Naive thymus-derived CD8-positive, alpha-beta T cell (primary cell): ENCODE measurements around the gene ZNRF1. TPM values are rescaled to one million over a fixed set of nuclear protein-coding genes. Genes with fewer than 3 reads are reported as not detected.

Source experiments
- ATAC-seq, 2 donors: fragments of 150-1000 bp; cut with Tn5 transposase in 1 of 2; sonication (Bioruptor Pico), chemical (Tn5 transposase) in 1 of 2; 1 replicate in 1 of 2; 2 replicates in 1 of 2; pipeline ENCODE4 v1.10.0; 2021; ENCODE audit warnings: mild to moderate bottlenecking in 2 of 2, moderate library complexity in 2 of 2
- POLR2A ChIA-PET: fragments of 350-600 bp; sonication (Branson Sonifier 250); formaldehyde crosslinking; loops from one replicate; lab custom pipeline; 2021; ENCODE audit warnings: antibody characterized with exemption; lab: Charles Lee
- DNase-seq, 10 donors: peaks; one replicate each; pipeline versions ENCODE4 v3.0.0 to v3.0.0-alpha.2; 2020 to 2022
- H3K27ac Mint-ChIP-seq, 10 donors: one replicate each; pipeline ENCODE4 v1.8.0; 2020 to 2022; ENCODE audit warnings: mild to moderate bottlenecking in 10 of 10, mixed read lengths in 10 of 10, moderate library complexity in 4 of 10, inconsistent platforms in 1 of 10
- H3K27me3 Mint-ChIP-seq, 5 donors: one replicate each; pipeline ENCODE4 v1.8.0; 2021 to 2022; ENCODE audit warnings: mixed read lengths in 5 of 5
- H3K36me3 Mint-ChIP-seq, 3 donors: one replicate each; pipeline ENCODE4 v1.8.0; 2020 to 2022; ENCODE audit warnings: mixed read lengths in 3 of 3, mild to moderate bottlenecking in 2 of 3, inconsistent platforms in 1 of 3
- H3K4me1 Mint-ChIP-seq, 4 donors: one replicate each; pipeline ENCODE4 v1.8.0; 2021 to 2022; ENCODE audit warnings: mixed read lengths in 4 of 4
- H3K4me3 Mint-ChIP-seq, 10 donors: one replicate each; pipeline ENCODE4 v1.8.0; 2020 to 2022; ENCODE audit warnings: mild to moderate bottlenecking in 10 of 10, mixed read lengths in 10 of 10, moderate library complexity in 6 of 10, inconsistent platforms in 1 of 10
- H3K9me3 Mint-ChIP-seq, 9 donors: one replicate each; pipeline ENCODE4 v1.8.0; 2020 to 2022; ENCODE audit warnings: mixed read lengths in 9 of 9, mild to moderate bottlenecking in 3 of 9, inconsistent platforms in 1 of 9, moderate library complexity in 1 of 9
- polyA plus RNA-seq, 3 donors: library from polyadenylated mRNA; unstranded; fragments of 300-500 nt; fragmentation: Illumina TruSeq; gene quantifications; one replicate each; pipeline ENCODE4 v1.2.3, GENCODE V29; 2021
- total RNA-seq, 8 experiments: library from RNA in 2 of 8; stranded (reverse) in 2 of 8; gene quantifications; one replicate each; pipeline ENCODE4 v1.2.3 and lab custom pipeline; 2021 to 2026

The ZNRF1 gene
- total and polyA plus RNA-seq, 5 experiments from 2014 or later, result 0.73 to 1.5 (median 1.3) TPM

GRCh38 chr16:75079346-75079926 lies 80.6 kb downstream of the ZNRF1 start:
- peaks cover 12 to 45% (median 38%) of the 10 kb centered on the region in 4 donors for H3K4me1 Mint-ChIP-seq
- no peak overlapping the region for H3K4me3 Mint-ChIP-seq
- POLR2A ChIA-PET, result no interaction called here
- H3K9me3 Mint-ChIP-seq, result no peaks in the 10 kb centered on the region
- no peak overlapping the region for H3K27ac Mint-ChIP-seq
- H3K27me3 Mint-ChIP-seq, result peaks cover 0 to 7% (median 0%) of the 10 kb centered on the region in 5 donors
- ATAC-seq, result no peak
- no peaks in the 10 kb centered on the region for H3K36me3 Mint-ChIP-seq
- DNase-seq, result no peak

- Mint-ChIP-seq H3K4me3 (no peak overlapping the region), H3K36me3 (no peaks in the 10 kb centered on the region), H3K9me3 (no peaks in the 10 kb centered on the region), H3K4me1 (peaks cover 11 to 37% (median 32%) of the 10 kb centered on the region in 4 donors), H3K27me3 (peaks cover 0 to 7% (median 0%) of the 10 kb centered on the region in 5 donors), H3K27ac (no peak overlapping the region)
- DNase-seq, result no peak
- POLR2A ChIA-PET, result no interaction called here
- no peak for ATAC-seq
These were observed 81.6 kb downstream of the ZNRF1 start for GRCh38 chr16:75080205-75081029.

DNA sequence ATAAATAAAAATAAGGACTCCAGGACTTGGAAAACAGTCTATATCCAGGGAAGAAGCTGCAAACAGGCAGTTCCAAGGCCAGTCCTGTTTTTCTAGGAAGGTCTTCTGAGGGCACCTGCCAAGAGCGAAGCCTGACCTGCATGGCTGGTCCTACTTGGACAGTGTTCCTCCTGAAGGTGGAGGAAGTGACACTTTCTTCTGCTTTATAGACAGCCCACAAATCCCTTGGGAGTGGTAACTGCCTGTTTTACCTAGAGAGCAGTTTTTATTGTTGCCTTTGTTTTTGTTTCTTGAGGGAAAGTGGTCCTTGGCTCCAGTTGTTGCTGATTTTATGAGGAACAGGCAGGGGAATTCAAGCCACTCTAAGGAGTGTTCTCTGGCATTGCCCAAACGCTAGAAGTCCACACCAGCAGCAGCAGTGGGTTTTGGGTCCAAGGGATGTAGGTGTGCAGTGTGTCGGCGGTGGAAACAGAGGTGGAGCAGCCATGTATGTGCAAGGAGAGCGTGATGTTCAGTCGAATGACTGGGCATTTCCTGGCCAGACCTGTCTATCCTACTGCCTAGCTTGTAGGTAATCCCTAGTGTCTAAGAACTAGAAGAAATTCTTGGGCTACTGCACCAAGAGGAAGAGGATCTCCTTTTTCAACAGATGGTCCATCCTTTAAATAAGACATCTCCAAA lies 82.5 kb downstream of the ZNRF1 start:
- DNase-seq (no peak), ATAC-seq (no peak)
- peaks cover 0 to 7% (median 0%) of the 10 kb centered on the region in 5 donors for H3K27me3 Mint-ChIP-seq
- H3K4me3 Mint-ChIP-seq, result no peak overlapping the region
- peak overlapping the region in 2 of 10 donors; percentile 15 to 44 for H3K27ac Mint-ChIP-seq
- peaks cover 4 to 28% (median 23%) of the 10 kb centered on the region in 4 donors for H3K4me1 Mint-ChIP-seq
- H3K36me3 Mint-ChIP-seq, result no peaks in the 10 kb centered on the region
- H3K9me3 Mint-ChIP-seq, result no peaks in the 10 kb centered on the region
- POLR2A ChIA-PET, result no interaction called here

DNA sequence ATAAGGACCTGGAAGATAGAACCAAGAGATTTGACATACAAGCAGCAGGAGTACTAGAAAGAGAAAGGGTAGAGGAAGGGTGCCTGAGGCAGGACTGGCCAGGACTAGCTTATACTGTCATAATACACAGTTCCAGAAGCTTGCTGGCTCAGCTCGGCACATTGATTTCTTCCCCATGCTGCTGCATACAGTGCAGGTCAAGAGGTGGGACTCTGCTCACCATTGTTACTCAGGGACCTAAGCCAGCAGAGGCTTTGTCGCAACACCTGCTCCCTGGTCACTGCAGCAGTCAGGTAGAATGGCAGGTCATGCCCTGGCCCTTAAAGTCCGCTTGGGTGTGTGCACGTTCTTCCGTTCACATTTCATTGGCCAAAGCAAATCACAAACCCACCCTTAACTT lies 85.0 kb downstream of the ZNRF1 start:
- ATAC-seq (no peak), DNase-seq (no peak)
- Mint-ChIP-seq H3K27me3 (peaks cover 0 to 6% (median 0%) of the 10 kb centered on the region in 5 donors), H3K4me1 (peaks cover 0 to 10% (median 7%) of the 10 kb centered on the region in 4 donors), H3K27ac (peak overlapping the region in 3 of 10 donors; percentile 25 to 43 (median 41)), H3K36me3 (no peaks in the 10 kb centered on the region), H3K4me3 (no peak overlapping the region), H3K9me3 (no peaks in the 10 kb centered on the region)
- POLR2A ChIA-PET, result no interaction called here

GRCh38 chr16:75085556-75085955 lies 86.7 kb downstream of the ZNRF1 start:
- Mint-ChIP-seq H3K27me3 (peaks cover 0 to 5% (median 0%) of the 10 kb centered on the region in 5 donors), H3K4me1 (peaks cover 2 to 8% (median 6%) of the 10 kb centered on the region in 4 donors), H3K36me3 (no peaks in the 10 kb centered on the region), H3K4me3 (no peak overlapping the region), H3K9me3 (no peaks in the 10 kb centered on the region), H3K27ac (peak overlapping the region in 2 of 10 donors; percentile 10 to 83)
- no peak for ATAC-seq
- POLR2A ChIA-PET, result no interaction called here
- DNase-seq, result no peak

DNA sequence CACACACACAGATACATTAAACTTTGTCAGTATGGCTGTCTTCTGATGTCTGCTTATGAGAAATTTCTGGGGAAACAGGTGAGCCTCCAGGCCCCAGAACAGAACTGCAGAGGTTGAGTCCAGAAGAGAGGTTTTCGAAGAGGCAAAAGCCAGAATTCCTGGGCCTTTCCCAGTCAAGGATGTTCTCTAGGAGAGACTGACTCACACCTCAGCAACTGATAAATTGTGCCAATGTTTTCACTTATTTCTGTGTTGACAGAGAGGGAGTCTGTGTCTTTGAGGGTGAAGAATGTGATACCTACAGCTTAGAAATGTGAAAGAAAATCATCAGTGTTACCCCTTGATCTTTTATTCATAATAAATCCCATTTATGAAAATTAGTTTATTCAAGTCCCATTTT lies 87.5 kb downstream of the ZNRF1 start:
- POLR2A ChIA-PET, result no interaction called here
- ATAC-seq, result no peak
- Mint-ChIP-seq H3K9me3 (no peaks in the 10 kb centered on the region), H3K27ac (peak overlapping the region in 1 of 10 donors; percentile 27), H3K4me1 (peaks cover 2 to 8% (median 4%) of the 10 kb centered on the region in 4 donors), H3K36me3 (no peaks in the 10 kb centered on the region), H3K27me3 (peaks cover 0 to 4% (median 0%) of the 10 kb centered on the region in 5 donors), H3K4me3 (no peak overlapping the region)
- no peak for DNase-seq

GRCh38 chr16:75086688-75087374 lies 88.0 kb downstream of the ZNRF1 start:
- Mint-ChIP-seq H3K27me3 (peaks cover 0 to 2% (median 0%) of the 10 kb centered on the region in 5 donors), H3K4me3 (no peak overlapping the region), H3K27ac (peak overlapping the region in 1 of 10 donors; percentile 24), H3K36me3 (no peaks in the 10 kb centered on the region), H3K4me1 (peaks cover 0 to 8% (median 1%) of the 10 kb centered on the region in 4 donors), H3K9me3 (no peaks in the 10 kb centered on the region)
- POLR2A ChIA-PET, result interaction anchor here (0.5 kb wide), 1 partner anchor 420 kb away, joined by 3 read pairs; the partner anchor contains the start of gene RFWD3
- DNase-seq (no peak), ATAC-seq (no peak)

DNA sequence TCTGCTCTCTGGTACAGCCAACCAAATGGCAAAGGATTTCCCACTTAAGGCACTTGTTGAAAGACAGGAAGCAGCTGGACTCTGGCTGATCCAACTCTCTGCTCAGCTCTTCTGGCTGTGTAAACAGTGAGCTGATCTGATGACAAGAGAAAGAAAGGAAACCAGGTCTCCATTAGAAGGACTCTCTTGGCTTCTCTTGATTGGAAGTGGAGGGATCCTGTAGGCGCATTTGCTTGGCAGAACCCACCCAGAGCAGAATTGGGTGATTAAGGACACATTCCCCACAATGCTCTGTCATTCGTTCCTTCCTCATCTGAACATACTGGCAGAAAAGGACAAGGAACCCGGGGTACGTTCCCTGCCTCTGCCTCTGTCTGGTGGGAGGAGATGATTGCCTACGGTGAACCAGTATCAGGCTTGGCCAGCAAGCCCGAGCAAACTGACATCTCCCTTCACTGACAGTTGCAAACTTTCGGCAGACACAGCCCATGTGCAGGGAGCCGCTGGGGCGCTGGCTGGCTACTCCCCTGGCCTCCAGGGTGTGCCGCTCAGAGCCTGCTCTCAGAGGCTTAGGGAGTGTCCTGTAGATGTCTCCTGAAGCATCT lies 88.7 kb downstream of the ZNRF1 start:
- H3K27ac Mint-ChIP-seq, result no peak overlapping the region
- H3K27me3 Mint-ChIP-seq, result peaks cover 0 to 2% (median 0%) of the 10 kb centered on the region in 5 donors
- POLR2A ChIA-PET, result interaction anchor here (0.6 kb wide), 1 partner anchor 486 kb away, joined by 3 read pairs; no protein-coding TSS in a partner anchor
- no peaks in the 10 kb centered on the region for H3K9me3 Mint-ChIP-seq
- no peak for DNase-seq
- H3K4me1 Mint-ChIP-seq, result peaks cover 0 to 10% (median 2%) of the 10 kb centered on the region in 4 donors
- no peak for ATAC-seq
- H3K4me3 Mint-ChIP-seq, result no peak overlapping the region
- no peaks in the 10 kb centered on the region for H3K36me3 Mint-ChIP-seq

DNA sequence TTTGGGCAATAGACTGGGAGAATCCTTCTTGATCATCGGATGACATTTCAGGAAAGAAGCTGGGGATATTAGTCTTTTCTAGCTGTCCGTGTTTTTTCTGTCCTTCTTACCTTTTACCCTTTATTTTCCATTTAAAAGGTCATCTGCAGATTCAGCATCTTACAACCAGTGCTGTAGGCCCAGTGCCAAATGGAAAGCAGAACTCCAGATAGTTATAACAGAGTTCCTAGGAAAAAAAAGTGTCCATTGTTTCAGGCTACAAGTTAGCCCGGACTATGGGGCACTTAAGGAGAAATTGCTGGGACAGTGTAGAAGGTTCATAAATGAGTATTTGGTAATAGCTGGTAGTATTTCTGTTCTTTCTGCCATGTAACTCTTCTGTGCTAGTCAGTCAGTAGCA lies 89.4 kb downstream of the ZNRF1 start:
- Mint-ChIP-seq H3K9me3 (no peaks in the 10 kb centered on the region), H3K4me3 (no peak overlapping the region), H3K27ac (peak overlapping the region in 1 of 10 donors; percentile 3), H3K27me3 (peaks cover 0 to 2% (median 0%) of the 10 kb centered on the region in 5 donors), H3K4me1 (peaks cover 0 to 10% (median 2%) of the 10 kb centered on the region in 4 donors), H3K36me3 (no peaks in the 10 kb centered on the region)
- no peak for ATAC-seq
- no peak for DNase-seq
- POLR2A ChIA-PET, result no interaction called here

GRCh38 chr16:75088934-75089333 lies 90.1 kb downstream of the ZNRF1 start:
- ATAC-seq, result no peak
- Mint-ChIP-seq H3K4me1 (peaks cover 0 to 10% (median 2%) of the 10 kb centered on the region in 4 donors), H3K27me3 (peaks cover 0 to 2% (median 0%) of the 10 kb centered on the region in 5 donors), H3K27ac (no peak overlapping the region), H3K9me3 (no peaks in the 10 kb centered on the region), H3K4me3 (no peak overlapping the region), H3K36me3 (no peaks in the 10 kb centered on the region)
- no peak for DNase-seq
- POLR2A ChIA-PET, result interaction anchor here (0.5 kb wide), 1 partner anchor 89 kb away, joined by 9 read pairs; no protein-coding TSS in a partner anchor

- POLR2A ChIA-PET, result interaction anchor here (0.5 kb wide), 1 partner anchor 90 kb away, joined by 9 read pairs; no protein-coding TSS in a partner anchor
- Mint-ChIP-seq H3K4me3 (no peak overlapping the region), H3K4me1 (peaks cover 0 to 6% (median 2%) of the 10 kb centered on the region in 4 donors), H3K9me3 (no peaks in the 10 kb centered on the region), H3K27ac (peak overlapping the region in 1 of 10 donors; percentile 40), H3K36me3 (no peaks in the 10 kb centered on the region), H3K27me3 (peaks cover 0 to 2% (median 0%) of the 10 kb centered on the region in 5 donors)
- no peak for ATAC-seq
- DNase-seq, result no peak
These were observed 90.8 kb downstream of the ZNRF1 start for GRCh38 chr16:75089486-75090202.
